Spleen (tissue), 7 donors: Measurements from ENCODE around the gene UIMC1.

Experiments used
- CTCF ChIP-seq, 11 experiments: fragments of 200-600 bp in 7 of 11; fragments of 450-650 bp in 4 of 11; sonication (generic) in 4 of 11; IDR thresholded peaks in 8 of 11; conservative IDR thresholded peaks in 3 of 11; 1 replicate in 7 of 11; 2 replicates in 4 of 11; pipeline versions ENCODE4 v1.4.0 to v1.8.0; 2016 to 2021; ENCODE audit warnings: antibody characterized with exemption in 11 of 11, inconsistent platforms in 4 of 11, mild to moderate bottlenecking in 1 of 11
- POLR2A ChIP-seq, 3 donors: fragments of 450-650 bp; IDR thresholded peaks; one replicate each; pipeline ENCODE4 v1.5.1; 2017; ENCODE audit warnings: antibody characterized with exemption in 3 of 3, mild to moderate bottlenecking in 1 of 3
- POLR2AphosphoS5 ChIP-seq, 3 donors: sonication (generic); formaldehyde crosslinking; IDR thresholded peaks; one replicate each; pipeline ENCODE4 v1.5.1; 2017; ENCODE audit warnings: antibody characterized with exemption in 3 of 3
- donor health status: DM: no; HTN: no; CAD: no; lungs with moderate emphysema.
- donor health status: DM: no; HTN: no; CAD: no.
- donor health status: DM: no; HTN: no; CAD: no.

- TF ChIP-seq CTCF (IDR thresholded peaks at IDR 0.05 in 8 of 11, conservative IDR thresholded peaks at IDR 0.05 in 3 of 11) (no peak), POLR2A (IDR thresholded peaks at IDR 0.05) (no peak), POLR2AphosphoS5 (IDR thresholded peaks at IDR 0.05) (no peak)
These were observed 110.7 kb downstream of the UIMC1 start for GRCh38 chr5:176895831-176896230.
